ENCODE results near the gene CD300LF.
A peak's percentile ranks its signal among the peaks of the same experiment; 100 is the strongest.

CD300LF gene

DNA sequence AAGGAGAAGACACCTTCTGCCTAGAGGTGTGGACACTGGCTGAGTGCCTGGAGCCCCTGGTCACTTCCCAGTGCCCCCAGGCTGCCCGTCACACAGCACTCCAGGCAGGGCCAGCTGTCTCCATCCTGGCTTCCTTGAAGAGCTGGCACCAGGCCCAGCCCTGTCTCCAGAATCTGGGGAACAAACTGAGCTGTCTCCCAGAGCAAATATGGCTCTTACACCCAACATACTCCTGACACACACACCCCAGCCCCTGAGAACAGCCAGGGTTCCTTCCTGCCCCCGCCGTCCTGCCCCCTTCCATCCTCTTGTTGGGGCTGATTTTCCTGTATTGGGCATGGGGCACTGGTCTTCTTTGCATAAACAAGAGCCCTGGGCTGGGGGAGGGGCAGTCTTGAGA, 44.8 kb upstream of the CD300LF start:
- Histone ChIP-seq H3K4me3 (ENCODE audit: low read depth, low read length) (no peak overlapping the region), H3K4ac (ENCODE audit: low read depth, low read length) (peak overlapping the region; percentile 47)

DNA sequence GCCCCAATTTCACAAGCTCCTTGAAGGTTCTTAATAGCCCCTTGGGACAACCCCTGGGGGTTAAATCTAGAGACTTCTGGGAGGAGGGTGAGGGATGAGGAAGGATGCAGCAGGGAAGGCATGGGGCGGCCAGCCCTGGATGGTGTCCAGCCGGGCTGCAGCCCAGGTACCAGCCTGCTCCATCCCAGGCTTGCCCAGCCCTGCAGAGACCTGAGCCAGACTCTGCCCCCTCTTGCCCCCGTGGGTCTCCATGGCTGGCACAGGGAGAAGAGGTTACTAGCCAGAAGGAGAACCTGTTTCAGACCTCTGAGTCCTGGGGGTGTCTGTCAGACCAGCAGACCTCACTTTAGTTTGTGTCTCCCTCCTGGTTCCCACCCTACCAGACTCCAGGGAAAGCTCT, 44.2 kb upstream of the CD300LF start:
- no peak overlapping the region for H4K8ac ChIP-seq (ENCODE audit: low read depth, low read length)
- H4K12ac ChIP-seq (ENCODE audit: low read depth, low read length), result no peak overlapping the region
- H3K36me3 ChIP-seq (ENCODE audit: control insufficient read depth in 1 of 2, insufficient read depth in 2 of 2, low read length in 2 of 2), result no peaks in the 10 kb centered on the region
- H2AFZ ChIP-seq (ENCODE audit: insufficient read depth, low read length, poor library complexity), result no peak overlapping the region
- peak overlapping the region; percentile 0 for H3K4ac ChIP-seq (ENCODE audit: low read depth, low read length)
- H3K4me2 ChIP-seq (ENCODE audit: low read length), result no peak overlapping the region
- peaks cover 18% of the 10 kb centered on the region for H3K79me1 ChIP-seq (ENCODE audit: low read length)
- H3K27me3 ChIP-seq (ENCODE audit: insufficient read depth, low read length), result no peaks in the 10 kb centered on the region
- H3K27ac ChIP-seq (ENCODE audit: low read depth, low read length), result no peak overlapping the region
- H3K18ac ChIP-seq (ENCODE audit: low read length), result no peak overlapping the region
- peaks cover 3% of the 10 kb centered on the region for H3K9me3 ChIP-seq (ENCODE audit: insufficient read depth, low read depth, low read length)
- H3K14ac ChIP-seq (ENCODE audit: low read length), result no peak overlapping the region
- WGBS (ENCODE audit: extremely low coverage, insufficient coverage, insufficient read length), result no CpG with 5 or more reads among the region's 3 CpGs
- no peak overlapping the region for H2BK5ac ChIP-seq (ENCODE audit: low read depth, low read length, poor library complexity)
- no peak overlapping the region for H3K9ac ChIP-seq (ENCODE audit: low read length)
- H4K91ac ChIP-seq (ENCODE audit: low read depth, low read length), result no peak overlapping the region
- H3K23ac ChIP-seq (ENCODE audit: low read length), result no peak overlapping the region
- H3K79me2 ChIP-seq (ENCODE audit: control insufficient read depth, insufficient read depth, low read length, poor library complexity), result peaks cover 24% of the 10 kb centered on the region
- no peak overlapping the region for H2AK5ac ChIP-seq (ENCODE audit: low read length)
- no peak for DNase-seq
- H3K4me1 ChIP-seq (ENCODE audit: control insufficient read depth in 1 of 2, insufficient read depth in 2 of 2, low read length in 2 of 2), result peaks cover 42 to 53% of the 10 kb centered on the region in 2 experiments
- no peak overlapping the region for H2BK12ac ChIP-seq (ENCODE audit: low read length)
- H2BK120ac ChIP-seq (ENCODE audit: insufficient read depth, low read length, poor library complexity), result no peak overlapping the region
- no peak overlapping the region for H3K4me3 ChIP-seq (ENCODE audit: low read depth, low read length)

More for the DNA sequence above, 44.8 kb upstream of the CD300LF start:
- no peak for DNase-seq
- Histone ChIP-seq H2AK5ac (ENCODE audit: low read length) (peak overlapping the region; percentile 39), H3K18ac (ENCODE audit: low read length) (peak overlapping the region; percentile 20), H3K14ac (ENCODE audit: low read length) (no peak overlapping the region), H3K79me1 (ENCODE audit: low read length) (peaks cover 18% of the 10 kb centered on the region), H3K79me2 (ENCODE audit: control insufficient read depth, insufficient read depth, low read length, poor library complexity) (peaks cover 23% of the 10 kb centered on the region), H2BK120ac (ENCODE audit: insufficient read depth, low read length, poor library complexity) (no peak overlapping the region), H3K36me3 (ENCODE audit: control insufficient read depth in 1 of 2, insufficient read depth in 2 of 2, low read length in 2 of 2) (no peaks in the 10 kb centered on the region), H3K9me3 (ENCODE audit: insufficient read depth, low read depth, low read length) (peaks cover 3% of the 10 kb centered on the region), H2AFZ (ENCODE audit: insufficient read depth, low read length, poor library complexity) (no peak overlapping the region), H3K4me2 (ENCODE audit: low read length) (no peak overlapping the region), H3K4me1 (ENCODE audit: control insufficient read depth in 1 of 2, insufficient read depth in 2 of 2, low read length in 2 of 2) (peaks cover 42 to 52% of the 10 kb centered on the region in 2 experiments), H3K9ac (ENCODE audit: low read length) (no peak overlapping the region), H3K27me3 (ENCODE audit: insufficient read depth, low read length) (no peaks in the 10 kb centered on the region), H2BK5ac (ENCODE audit: low read depth, low read length, poor library complexity) (no peak overlapping the region), H3K23ac (ENCODE audit: low read length) (no peak overlapping the region), H4K12ac (ENCODE audit: low read depth, low read length) (no peak overlapping the region), H2BK12ac (ENCODE audit: low read length) (no peak overlapping the region), H3K27ac (ENCODE audit: low read depth, low read length) (no peak overlapping the region), H4K8ac (ENCODE audit: low read depth, low read length) (no peak overlapping the region), H4K91ac (ENCODE audit: low read depth, low read length) (peak overlapping the region; percentile 8)
- WGBS (ENCODE audit: extremely low coverage, insufficient coverage, insufficient read length), result no CpG with 5 or more reads among the region's 3 CpGs

DNA sequence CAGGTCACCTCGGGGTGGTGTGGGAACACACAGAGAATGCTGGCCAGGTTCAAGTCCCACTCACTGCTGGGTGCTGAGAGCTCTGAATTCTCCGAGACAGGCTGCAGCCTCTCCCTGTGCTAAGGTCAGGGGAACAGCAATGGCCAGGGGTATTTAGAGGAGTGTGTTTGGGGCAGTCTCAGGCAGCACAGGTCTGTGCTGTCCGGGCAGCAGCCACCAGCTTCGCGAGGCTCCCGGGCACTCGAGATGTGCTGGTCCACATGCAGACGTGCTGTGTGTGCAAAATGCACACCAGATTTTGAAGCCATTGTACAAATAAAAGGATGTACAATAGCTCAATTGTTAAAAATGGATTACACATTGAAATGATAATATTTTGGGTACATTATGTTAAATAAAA, 42.8 kb upstream of the CD300LF start:
- no peak overlapping the region for H3K18ac ChIP-seq (ENCODE audit: low read length)
- peak overlapping the region; percentile 12 for H3K4ac ChIP-seq (ENCODE audit: low read depth, low read length)
- DNase-seq, result no peak
- H2BK120ac ChIP-seq (ENCODE audit: insufficient read depth, low read length, poor library complexity), result no peak overlapping the region
- H3K79me1 ChIP-seq (ENCODE audit: low read length), result peaks cover 16% of the 10 kb centered on the region
- no peak overlapping the region for H2BK12ac ChIP-seq (ENCODE audit: low read length)
- no CpG with 5 or more reads among the region's 8 CpGs for WGBS (ENCODE audit: extremely low coverage, insufficient coverage, insufficient read length)
- H3K4me2 ChIP-seq (ENCODE audit: low read length), result no peak overlapping the region
- no peak overlapping the region for H2AFZ ChIP-seq (ENCODE audit: insufficient read depth, low read length, poor library complexity)
- H3K14ac ChIP-seq (ENCODE audit: low read length), result no peak overlapping the region
- H4K12ac ChIP-seq (ENCODE audit: low read depth, low read length), result no peak overlapping the region
- H3K36me3 ChIP-seq (ENCODE audit: control insufficient read depth in 1 of 2, insufficient read depth in 2 of 2, low read length in 2 of 2), result no peaks in the 10 kb centered on the region
- H4K8ac ChIP-seq (ENCODE audit: low read depth, low read length), result no peak overlapping the region
- H4K91ac ChIP-seq (ENCODE audit: low read depth, low read length), result no peak overlapping the region
- H3K9ac ChIP-seq (ENCODE audit: low read length), result no peak overlapping the region
- H3K4me3 ChIP-seq (ENCODE audit: low read depth, low read length), result no peak overlapping the region
- no peak overlapping the region for H2AK5ac ChIP-seq (ENCODE audit: low read length)
- no peak overlapping the region for H3K27ac ChIP-seq (ENCODE audit: low read depth, low read length)
- H3K4me1 ChIP-seq (ENCODE audit: control insufficient read depth in 1 of 2, insufficient read depth in 2 of 2, low read length in 2 of 2), result peaks cover 37 to 45% of the 10 kb centered on the region in 2 experiments
- no peak overlapping the region for H3K23ac ChIP-seq (ENCODE audit: low read length)
- H2BK5ac ChIP-seq (ENCODE audit: low read depth, low read length, poor library complexity), result no peak overlapping the region
- no peaks in the 10 kb centered on the region for H3K27me3 ChIP-seq (ENCODE audit: insufficient read depth, low read length)
- peaks cover 24% of the 10 kb centered on the region for H3K79me2 ChIP-seq (ENCODE audit: control insufficient read depth, insufficient read depth, low read length, poor library complexity)
- peaks cover 3% of the 10 kb centered on the region for H3K9me3 ChIP-seq (ENCODE audit: insufficient read depth, low read depth, low read length)

DNA sequence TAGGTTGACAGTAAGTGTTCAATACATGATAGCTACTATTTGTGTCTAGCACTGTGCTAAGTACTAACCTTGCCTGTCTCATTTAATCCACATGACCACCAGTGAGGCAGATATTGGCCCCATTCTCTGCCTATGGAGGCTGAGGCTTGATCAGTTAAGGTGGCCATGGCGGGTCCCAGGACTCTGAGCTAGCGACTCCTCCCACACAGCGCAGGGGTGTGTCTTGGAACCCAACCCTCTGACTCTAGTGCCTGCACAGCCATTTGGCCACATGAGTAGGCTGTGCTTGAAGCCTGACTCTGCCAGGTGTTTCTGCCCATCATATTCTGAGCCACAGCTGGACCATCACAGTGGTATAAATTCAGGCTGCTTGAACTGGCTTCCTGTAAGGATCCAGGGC, 42.1 kb upstream of the CD300LF start:
- no peak overlapping the region for H2BK5ac ChIP-seq (ENCODE audit: low read depth, low read length, poor library complexity)
- no peak overlapping the region for H2BK12ac ChIP-seq (ENCODE audit: low read length)
- no peak overlapping the region for H3K27ac ChIP-seq (ENCODE audit: low read depth, low read length)
- no peak overlapping the region for H3K4me3 ChIP-seq (ENCODE audit: low read depth, low read length)
- no peak overlapping the region for H3K18ac ChIP-seq (ENCODE audit: low read length)
- H2BK120ac ChIP-seq (ENCODE audit: insufficient read depth, low read length, poor library complexity), result no peak overlapping the region
- no peaks in the 10 kb centered on the region for H3K27me3 ChIP-seq (ENCODE audit: insufficient read depth, low read length)
- no peak overlapping the region for H3K4me2 ChIP-seq (ENCODE audit: low read length)
- H4K8ac ChIP-seq (ENCODE audit: low read depth, low read length), result no peak overlapping the region
- no peak overlapping the region for H4K91ac ChIP-seq (ENCODE audit: low read depth, low read length)
- WGBS (ENCODE audit: extremely low coverage, insufficient coverage, insufficient read length), result no CpG with 5 or more reads among the region's 3 CpGs
- H3K9ac ChIP-seq (ENCODE audit: low read length), result no peak overlapping the region
- H3K79me1 ChIP-seq (ENCODE audit: low read length), result peaks cover 10% of the 10 kb centered on the region
- no peak overlapping the region for H3K14ac ChIP-seq (ENCODE audit: low read length)
- H3K4ac ChIP-seq (ENCODE audit: low read depth, low read length), result peak overlapping the region; percentile 12
- no peak overlapping the region for H3K23ac ChIP-seq (ENCODE audit: low read length)
- H3K79me2 ChIP-seq (ENCODE audit: control insufficient read depth, insufficient read depth, low read length, poor library complexity), result peaks cover 28% of the 10 kb centered on the region
- H4K12ac ChIP-seq (ENCODE audit: low read depth, low read length), result no peak overlapping the region
- no peak overlapping the region for H2AFZ ChIP-seq (ENCODE audit: insufficient read depth, low read length, poor library complexity)
- H2AK5ac ChIP-seq (ENCODE audit: low read length), result no peak overlapping the region
- no peak for DNase-seq
- no peaks in the 10 kb centered on the region for H3K36me3 ChIP-seq (ENCODE audit: control insufficient read depth in 1 of 2, insufficient read depth in 2 of 2, low read length in 2 of 2)
- H3K4me1 ChIP-seq (ENCODE audit: control insufficient read depth in 1 of 2, insufficient read depth in 2 of 2, low read length in 2 of 2), result peaks cover 37 to 45% of the 10 kb centered on the region in 2 experiments
- peaks cover 3% of the 10 kb centered on the region for H3K9me3 ChIP-seq (ENCODE audit: insufficient read depth, low read depth, low read length)

Measured in trophoblast cell (in vitro differentiated cells and primary cell).